Measurements from ENCODE around the gene PRDM1. TPM values are rescaled to one million over a fixed set of nuclear protein-coding genes. Genes with fewer than 3 reads are reported as not detected.

PRDM1 gene
- total RNA-seq, 4 donors from 2014 or later, result 1.6 to 2.4 (median 1.9) TPM

GRCh38 chr6:106133040-106133439 lies 46.9 kb downstream of the PRDM1 start:
- in situ Hi-C loops (cut with MboI; ENCODE audit: low sequenced_read_pairs in 4 of 4) (no loop called here), intact Hi-C loops (cut with DNase I; ENCODE audit: low total_unique reads) (no loop called here)
- Histone ChIP-seq H3K36me3 (no peaks in the 10 kb centered on the region), H3K4me3 (no peak overlapping the region), H3K9me3 (no peaks in the 10 kb centered on the region), H3K27ac (no peak overlapping the region), H3K4me1 (peaks cover 5 to 8% of the 10 kb centered on the region in 2 donors), H3K27me3 (no peaks in the 10 kb centered on the region)
- TF ChIP-seq POLR2A (IDR thresholded peaks at IDR 0.05) (no peak), CTCF (IDR thresholded peaks at IDR 0.05 in 4 of 5, conservative IDR thresholded peaks at IDR 0.05 in 1 of 5) (no peak)
- ATAC-seq, result no peak
- DNase-seq, result no peak

- in situ Hi-C loops (cut with MboI; ENCODE audit: low sequenced_read_pairs in 4 of 4), result no loop called here
- H3K4me1 ChIP-seq, result peaks cover 5 to 8% of the 10 kb centered on the region in 2 donors
- TF ChIP-seq POLR2A (IDR thresholded peaks at IDR 0.05), result no peak
- TF ChIP-seq CTCF (IDR thresholded peaks at IDR 0.05 in 4 of 5, conservative IDR thresholded peaks at IDR 0.05 in 1 of 5), result no peak
- no peak overlapping the region for H3K4me3 ChIP-seq
- no peak overlapping the region for H3K27ac ChIP-seq
- H3K36me3 ChIP-seq, result no peaks in the 10 kb centered on the region
- DNase-seq, result no peak
- H3K27me3 ChIP-seq, result no peaks in the 10 kb centered on the region
- ATAC-seq, result no peak
- H3K9me3 ChIP-seq, result no peaks in the 10 kb centered on the region
- intact Hi-C loops (cut with DNase I; ENCODE audit: low total_unique reads), result no loop called here
Observed at GRCh38 chr6:106134087-106134770, 48.1 kb downstream of the PRDM1 start.

- DNase-seq, result peak; percentile 29 to 75
- Histone ChIP-seq H3K9me3 (no peaks in the 10 kb centered on the region), H3K4me3 (no peak overlapping the region), H3K4me1 (peaks cover 5 to 8% of the 10 kb centered on the region in 2 donors), H3K27me3 (no peaks in the 10 kb centered on the region), H3K36me3 (no peaks in the 10 kb centered on the region), H3K27ac (no peak overlapping the region)
- in situ Hi-C loops (cut with MboI; ENCODE audit: low sequenced_read_pairs in 4 of 4), result no loop called here
- intact Hi-C loops (cut with DNase I; ENCODE audit: low total_unique reads), result no loop called here
- ATAC-seq, result peak; percentile 89 to 92
- TF ChIP-seq CTCF (IDR thresholded peaks at IDR 0.05 in 4 of 5, conservative IDR thresholded peaks at IDR 0.05 in 1 of 5) (no peak), POLR2A (IDR thresholded peaks at IDR 0.05) (no peak)
Observed at GRCh38 chr6:106134906-106135634, 48.9 kb downstream of the PRDM1 start.

GRCh38 chr6:106135911-106136571 lies 49.9 kb downstream of the PRDM1 start:
- DNase-seq (no peak), ATAC-seq (no peak)
- peaks cover 5 to 8% of the 10 kb centered on the region in 2 donors for H3K4me1 ChIP-seq
- in situ Hi-C loops (cut with MboI; ENCODE audit: low sequenced_read_pairs in 4 of 4), result no loop called here
- no peak overlapping the region for H3K27ac ChIP-seq
- TF ChIP-seq CTCF (IDR thresholded peaks at IDR 0.05 in 4 of 5, conservative IDR thresholded peaks at IDR 0.05 in 1 of 5) (no peak), POLR2A (IDR thresholded peaks at IDR 0.05) (no peak)
- no peaks in the 10 kb centered on the region for H3K27me3 ChIP-seq
- intact Hi-C loops (cut with DNase I; ENCODE audit: low total_unique reads), result no loop called here
- no peak overlapping the region for H3K4me3 ChIP-seq
- no peaks in the 10 kb centered on the region for H3K36me3 ChIP-seq
- H3K9me3 ChIP-seq, result no peaks in the 10 kb centered on the region

All from gastrocnemius medialis (tissue), 4 donors.